Measurements from ENCODE around the gene GJA5.
A peak's percentile ranks its signal among the peaks of the same experiment; 100 is the strongest.

GJA5 gene

DNA sequence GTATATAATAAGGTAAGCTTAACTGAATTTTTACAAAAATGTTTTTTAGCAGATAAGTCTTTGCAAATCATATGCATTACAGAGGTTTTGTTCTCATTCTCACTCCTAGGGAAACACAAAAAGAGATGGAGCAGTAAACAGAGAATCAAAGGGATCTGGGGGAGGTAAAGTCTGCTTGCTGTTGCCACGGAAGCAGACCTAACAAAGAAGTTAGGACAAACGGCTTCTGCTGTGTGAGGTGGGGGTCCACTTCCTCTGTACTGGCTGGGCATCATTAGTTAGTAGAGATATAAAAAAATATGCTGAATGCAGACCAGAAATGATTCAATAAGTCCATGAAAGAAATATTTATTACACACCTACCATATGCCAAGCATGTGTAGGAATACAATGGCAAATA is 34.2 kb downstream of the GJA5 start:
- DNase-seq, result no peak

DNA sequence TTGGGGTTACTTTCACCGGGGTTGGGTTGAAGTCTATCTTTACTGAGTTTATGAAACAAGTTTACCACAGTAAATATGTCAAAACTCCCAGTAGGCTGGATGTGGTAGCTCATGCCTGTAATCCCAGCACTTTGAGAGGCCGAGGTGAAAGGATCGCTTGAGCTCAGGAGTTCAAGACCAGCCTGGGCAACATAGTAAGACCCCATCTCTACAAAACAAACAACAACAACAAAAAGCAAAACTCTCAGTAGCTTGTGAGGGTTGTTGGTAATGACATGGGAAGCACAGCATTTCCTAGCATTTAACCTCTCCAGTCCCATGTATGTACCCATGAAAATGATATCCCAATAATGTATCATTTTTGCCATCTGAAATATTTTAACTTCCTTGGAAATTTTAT is 34.7 kb downstream of the GJA5 start:
- DNase-seq, result no peak

DNA sequence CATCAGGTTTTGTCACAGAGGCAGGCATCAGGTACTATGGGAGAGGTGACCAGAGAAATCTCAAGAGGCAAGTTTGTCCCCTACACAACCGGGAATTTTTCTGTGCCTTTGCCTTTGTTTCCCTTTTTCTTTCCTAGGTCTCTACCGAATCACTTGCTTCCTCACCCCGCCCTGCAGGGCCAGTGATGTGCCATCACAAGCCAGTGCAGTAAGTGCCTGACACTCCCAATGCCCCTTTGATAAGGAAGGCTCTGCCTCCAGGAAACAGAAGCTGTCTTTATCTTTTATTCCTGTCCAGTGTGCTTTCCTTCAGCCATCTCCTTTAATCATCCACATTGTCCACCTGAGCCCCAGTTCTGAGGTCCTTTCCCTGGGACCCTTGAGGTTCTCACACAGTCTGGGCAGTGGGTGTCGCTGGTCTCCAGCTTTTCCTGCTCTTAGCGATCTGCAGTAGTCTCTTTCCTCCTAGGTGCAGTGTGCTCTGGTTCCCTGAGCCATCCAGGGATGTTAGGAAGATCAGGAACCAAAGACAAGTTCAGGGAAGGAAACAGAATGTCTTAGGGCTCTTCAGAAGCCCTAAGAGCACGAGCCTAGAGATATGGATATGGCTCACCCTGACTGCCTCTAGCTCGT is 36.6 kb downstream of the GJA5 start:
- peak; percentile 54 for DNase-seq

DNA sequence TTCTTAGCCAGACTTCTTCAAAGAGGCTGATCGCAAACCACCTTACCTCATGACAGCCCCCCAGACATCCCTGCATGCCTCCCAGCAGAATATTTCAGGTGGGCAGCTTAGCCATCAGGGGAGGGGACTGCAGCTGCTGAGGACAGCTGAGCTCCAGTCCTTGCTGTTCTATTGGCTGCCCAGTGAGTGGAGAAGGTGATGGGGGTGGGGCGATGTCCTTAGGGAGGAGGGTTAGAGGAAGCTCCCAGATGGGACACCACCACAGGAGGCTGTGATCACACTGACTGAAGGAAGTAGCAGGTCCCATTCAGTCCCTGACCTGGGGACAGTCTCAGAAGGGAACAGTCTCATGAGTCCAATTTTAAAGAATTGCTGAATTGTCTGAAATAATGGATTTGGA is 38.3 kb downstream of the GJA5 start:
- DNase-seq, result no peak

DNA sequence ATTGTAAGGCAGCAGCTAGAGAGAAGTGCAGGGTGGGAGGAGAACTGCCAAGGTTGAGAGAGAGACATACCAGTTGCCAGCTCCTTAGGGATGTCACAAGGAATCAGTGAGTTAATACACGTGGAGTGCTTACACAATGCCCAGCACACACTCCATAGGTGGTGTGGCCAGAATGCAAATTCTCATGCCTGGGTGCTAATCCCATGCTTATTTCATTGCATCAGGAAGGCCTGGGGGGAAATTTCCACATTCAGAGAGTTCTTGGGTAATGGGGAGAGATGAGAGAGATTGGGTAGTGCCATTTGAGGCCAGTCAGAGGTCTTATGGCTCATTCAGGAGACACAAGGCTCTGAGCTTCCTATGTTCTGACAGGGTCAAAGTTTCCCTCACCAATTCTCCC is 38.7 kb downstream of the GJA5 start:
- DNase-seq, result no peak

DNA sequence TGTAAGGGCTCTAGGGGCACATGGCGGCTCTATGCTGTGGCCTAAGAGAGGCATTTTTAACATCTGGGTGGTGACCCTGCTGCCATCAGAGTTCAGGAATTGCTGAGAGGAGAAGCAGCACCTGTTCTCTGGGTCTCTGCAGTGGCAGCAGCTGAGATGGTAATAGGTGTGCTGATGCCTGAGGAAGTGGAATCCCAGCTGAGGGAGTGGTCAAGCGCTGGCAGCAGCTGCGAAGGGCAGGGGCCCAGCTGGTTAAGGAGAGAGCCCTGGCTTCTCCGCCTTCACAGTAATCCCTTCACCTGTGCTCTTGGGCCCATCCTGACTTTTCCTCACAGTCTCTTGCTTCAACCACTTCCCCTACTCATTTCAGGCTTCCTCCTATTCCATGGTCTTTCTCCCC is 39.8 kb downstream of the GJA5 start:
- DNase-seq, result no peak

DNA sequence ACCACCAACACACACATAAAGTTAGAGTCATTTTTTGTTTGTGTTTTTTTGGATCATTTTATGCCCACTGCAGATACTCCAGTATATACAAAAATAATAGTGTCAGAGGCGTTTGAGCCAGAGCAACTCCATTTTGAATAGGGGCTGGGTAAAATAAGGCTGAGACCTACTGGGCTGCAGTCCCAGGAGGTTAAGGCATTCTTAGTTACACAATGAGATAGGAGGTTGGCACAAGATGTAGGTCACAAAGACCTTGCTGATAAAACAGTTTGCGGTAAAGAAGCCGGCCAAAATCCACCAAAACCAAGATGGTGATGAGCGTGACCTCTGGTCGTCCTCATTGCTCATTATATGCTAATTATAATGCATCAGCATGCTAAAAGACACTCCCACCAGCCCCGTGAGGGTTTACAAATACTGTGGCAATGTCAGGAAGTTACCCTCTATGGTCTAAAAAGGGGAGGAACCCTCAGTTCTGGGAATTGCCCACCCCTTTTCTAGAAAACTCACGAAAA is 40.6 kb downstream of the GJA5 start:
- no peak for DNase-seq

DNA sequence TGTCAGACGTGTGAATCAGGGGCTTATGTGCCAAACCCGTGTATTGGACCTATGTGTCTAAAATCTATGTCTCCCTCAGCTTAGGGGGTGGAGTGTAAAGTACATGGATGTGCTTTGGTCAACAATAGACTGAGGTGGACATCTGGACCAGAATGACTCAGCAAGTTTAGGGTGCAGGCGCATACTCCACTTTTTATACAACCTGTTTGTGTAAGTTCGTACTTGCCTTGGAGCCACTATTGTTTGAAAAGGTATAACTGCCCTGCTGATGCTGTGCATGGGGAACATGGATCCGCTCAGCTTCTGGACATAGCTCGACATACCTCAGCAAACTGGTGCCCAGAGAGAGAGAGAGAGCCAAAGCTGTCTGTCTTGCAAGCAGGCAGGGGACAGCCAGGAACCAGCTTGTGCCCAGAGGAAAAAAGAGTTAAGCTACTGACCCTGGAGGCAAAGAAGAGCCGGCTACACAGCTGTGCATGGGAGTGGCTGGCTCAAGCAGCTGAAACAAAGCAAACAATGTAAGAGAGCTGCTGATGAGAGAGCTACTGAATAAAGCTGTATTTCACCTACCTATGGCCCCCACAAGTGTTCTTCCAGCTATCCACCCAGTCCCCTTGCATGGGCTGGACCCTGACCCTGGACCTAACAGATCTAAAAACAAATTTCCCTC is 41.2 kb downstream of the GJA5 start:
- DNase-seq, result no peak

DNA sequence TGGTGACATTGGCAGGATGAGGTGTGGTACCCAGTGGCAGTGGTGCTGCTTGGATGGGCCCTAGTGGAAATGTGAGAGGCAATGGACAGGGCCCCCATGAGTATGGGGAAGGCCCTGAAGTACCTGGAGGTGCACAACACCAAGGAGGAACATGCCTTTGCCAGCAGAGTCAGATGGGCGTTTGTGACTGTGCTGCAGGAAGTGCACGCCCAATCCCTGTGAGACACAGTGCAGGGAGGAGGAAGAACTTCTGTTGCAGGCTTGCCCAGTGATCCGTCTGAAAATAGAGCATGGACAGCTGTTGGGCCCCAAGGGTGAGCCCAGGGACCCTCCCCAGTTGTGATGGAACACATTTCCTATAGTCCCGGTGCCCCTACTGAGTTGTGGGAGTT is 42.7 kb downstream of the GJA5 start:
- DNase-seq, result peak; percentile 31

DNA sequence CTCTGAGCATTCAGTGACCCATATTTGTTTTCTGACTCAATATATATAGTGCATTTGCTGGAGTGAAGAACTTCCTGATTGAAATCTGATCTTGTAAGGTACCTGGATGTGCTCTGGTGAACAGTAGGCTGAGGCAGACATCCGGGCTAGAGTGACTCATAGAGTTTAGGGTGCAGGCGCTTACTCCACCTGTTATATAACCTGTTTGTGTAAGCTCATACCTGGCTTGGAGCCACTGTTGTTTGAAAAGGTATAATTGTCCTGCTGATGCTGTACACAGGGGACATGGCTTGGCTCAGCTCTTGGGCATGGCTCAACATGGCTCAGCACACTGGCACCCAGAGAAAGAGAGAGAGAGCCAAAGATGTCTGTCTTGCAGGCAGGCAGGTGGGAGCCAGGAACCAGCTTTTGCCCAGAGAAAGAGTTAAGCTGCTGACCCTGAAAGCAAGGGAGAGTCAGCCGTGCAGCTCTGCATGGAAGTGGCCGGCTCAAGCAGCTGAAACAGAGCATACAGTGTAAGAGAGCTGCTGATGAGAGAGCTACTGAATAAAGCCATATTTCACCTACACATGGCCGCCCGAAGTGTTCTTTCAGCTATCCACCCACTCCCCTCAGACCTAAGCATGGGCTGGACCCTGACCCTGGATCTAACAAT is 43.2 kb downstream of the GJA5 start:
- DNase-seq, result no peak

DNA sequence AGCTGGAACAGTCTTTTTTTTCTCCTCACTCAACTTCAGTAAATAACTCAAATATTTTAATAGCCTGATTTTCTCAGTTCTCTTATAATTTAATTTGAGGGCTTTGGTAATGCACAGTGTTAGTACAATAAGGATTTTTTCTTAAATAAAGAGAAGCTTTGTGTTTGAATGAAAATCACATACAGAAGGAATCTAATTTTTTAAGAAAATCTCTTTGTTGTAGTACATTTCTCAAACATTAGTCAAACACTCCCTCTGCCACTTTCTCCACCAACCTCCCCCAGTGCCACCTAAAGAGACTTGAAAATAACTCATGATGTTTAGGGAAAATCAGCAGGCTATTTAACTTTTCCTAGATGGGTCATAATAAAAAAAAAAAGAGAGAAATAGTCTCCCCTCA is 47.8 kb downstream of the GJA5 start:
- no peak for DNase-seq

Data from hematopoietic multipotent progenitor cell treated with erythropoietin and hydrocortisone succinate and interleukin-3 and kit ligand, for 6 days (in vitro differentiated cells).